A204.1 (cell line): ENCODE measurements around the gene GOLGA6D.
"Not testable (repeated sequence)": the region's sequence is repeated elsewhere in the genome, so short reads cannot be mapped to it uniquely, and the experiment has no call there.

Source experiments
- FAIRE-seq: peaks from 2 replicates; lab custom pipeline; 2012; peaks lifted over from hg19 to GRCh38; lab: Jason Lieb, UNC

GOLGA6D gene, protein sequence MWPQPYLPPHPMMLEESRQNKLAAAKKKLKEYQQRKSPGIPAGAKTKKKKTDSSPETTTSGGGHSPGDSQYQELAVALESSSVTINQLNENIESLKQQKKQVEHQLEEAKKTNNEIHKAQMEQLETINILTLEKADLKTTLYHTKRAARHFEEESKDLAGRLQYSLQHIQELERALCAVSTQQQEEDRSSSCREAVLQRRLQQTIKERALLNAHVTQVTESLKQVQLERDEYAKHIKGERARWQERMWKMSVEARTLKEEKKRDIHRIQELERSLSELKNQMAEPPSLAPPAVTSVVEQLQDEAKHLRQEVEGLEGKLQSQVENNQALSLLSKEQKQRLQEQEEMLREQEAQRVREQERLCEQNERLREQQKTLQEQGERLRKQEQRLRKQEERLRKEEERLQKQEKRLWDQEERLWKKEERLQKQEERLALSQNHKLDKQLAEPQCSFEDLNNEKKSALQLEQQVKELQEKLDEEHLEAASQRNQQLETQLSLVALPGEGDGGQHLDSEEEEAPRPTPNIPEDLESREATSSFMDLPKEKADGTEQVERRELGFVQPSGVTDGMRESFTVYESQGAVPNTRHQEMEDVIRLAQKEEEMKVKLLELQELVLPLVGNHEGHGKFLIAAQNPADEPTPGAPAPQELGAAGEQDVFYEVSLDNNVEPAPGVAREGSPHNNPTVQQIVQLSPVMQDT

DNA sequence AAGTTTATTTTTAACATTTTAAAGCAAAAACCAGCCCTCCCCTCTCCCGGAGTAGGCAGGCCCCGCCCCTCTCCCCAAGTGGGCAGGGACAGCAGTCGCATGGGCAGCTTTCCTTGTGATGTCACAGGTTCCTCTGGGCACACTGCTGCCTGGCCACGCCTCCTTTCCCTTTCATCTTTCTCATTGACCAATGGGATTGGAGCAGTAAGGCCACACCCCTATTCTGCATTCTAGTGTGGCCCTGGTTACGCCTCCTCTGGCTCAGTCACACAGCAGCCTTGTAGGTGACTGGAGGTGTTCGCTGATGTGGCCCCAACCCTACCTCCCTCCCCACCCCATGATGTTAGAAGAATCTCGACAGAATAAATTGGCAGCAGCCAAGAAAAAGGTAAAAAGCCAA lies at the start of gene GOLGA6D:
Gene GOLGA6D (plus strand): TSS at position 264 of the 400 bp plus-strand sequence. CDS start 41 bp downstream, at position 305.
- FAIRE-seq = not testable (repeated sequence)

DNA sequence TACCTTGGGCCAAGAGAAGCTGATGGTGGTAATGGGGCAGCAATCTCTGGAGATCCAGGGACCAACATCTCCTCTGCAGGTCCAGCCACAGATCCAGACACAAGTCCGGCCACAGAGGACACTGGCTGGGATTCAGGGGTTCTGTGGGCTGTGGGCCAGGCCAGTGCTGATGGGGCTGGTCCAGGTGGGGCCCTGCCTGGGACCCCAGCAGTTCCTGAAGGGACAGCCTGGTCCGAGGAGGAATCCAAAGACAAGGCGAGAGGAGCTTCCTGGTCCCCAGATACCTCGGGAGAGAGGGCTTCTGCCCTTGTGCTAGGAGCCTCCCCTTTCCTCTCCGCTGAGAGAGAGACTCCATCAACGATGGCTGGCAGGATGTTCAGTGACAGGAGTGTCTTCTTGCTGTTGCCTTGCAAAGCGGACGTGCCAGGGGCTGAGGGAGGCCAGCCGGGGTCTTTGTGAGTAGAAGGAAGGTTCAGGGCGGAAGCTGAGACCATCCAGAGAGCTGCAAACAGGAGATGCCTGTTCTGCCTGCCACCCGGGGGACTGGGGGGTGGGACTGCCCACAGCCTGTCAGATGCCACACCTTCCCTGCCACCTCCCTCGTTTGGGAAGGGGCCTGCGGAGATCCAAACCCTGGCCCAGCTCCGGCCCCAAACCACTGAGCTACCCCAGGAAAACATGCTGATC lies 49.0 kb upstream of the GOLGA6D start:
- no peak for FAIRE-seq

DNA sequence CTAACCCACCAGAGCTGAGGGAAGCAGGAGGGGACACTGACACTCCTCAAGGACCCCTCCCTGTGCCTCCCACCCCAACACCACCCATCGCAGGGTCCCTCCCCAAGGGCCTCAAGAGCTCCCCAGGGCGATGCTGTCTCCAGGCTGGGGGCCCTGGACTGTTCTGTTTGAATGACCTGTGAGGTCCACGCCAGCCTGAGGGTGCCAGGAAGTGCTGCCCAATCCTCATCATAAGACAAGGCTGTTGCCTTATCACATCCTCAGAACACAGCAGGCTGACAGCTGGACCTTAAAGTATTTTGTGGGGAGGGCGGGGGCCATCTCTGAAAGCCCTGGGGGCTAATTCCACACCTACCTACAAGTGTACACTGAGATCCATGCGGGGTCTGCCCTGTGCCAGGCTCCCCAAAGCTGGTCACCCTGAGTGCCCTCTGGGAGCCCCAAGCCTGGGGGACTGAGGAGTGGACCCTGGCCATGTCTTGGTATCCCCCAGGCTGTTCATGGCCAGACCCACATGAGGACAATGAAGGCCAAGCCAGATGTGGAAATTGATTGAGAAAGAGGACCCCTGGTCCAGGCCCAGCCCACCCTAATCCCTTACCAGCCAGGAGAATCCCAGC lies 48.3 kb upstream of the GOLGA6D start:
- FAIRE-seq = no peak

DNA sequence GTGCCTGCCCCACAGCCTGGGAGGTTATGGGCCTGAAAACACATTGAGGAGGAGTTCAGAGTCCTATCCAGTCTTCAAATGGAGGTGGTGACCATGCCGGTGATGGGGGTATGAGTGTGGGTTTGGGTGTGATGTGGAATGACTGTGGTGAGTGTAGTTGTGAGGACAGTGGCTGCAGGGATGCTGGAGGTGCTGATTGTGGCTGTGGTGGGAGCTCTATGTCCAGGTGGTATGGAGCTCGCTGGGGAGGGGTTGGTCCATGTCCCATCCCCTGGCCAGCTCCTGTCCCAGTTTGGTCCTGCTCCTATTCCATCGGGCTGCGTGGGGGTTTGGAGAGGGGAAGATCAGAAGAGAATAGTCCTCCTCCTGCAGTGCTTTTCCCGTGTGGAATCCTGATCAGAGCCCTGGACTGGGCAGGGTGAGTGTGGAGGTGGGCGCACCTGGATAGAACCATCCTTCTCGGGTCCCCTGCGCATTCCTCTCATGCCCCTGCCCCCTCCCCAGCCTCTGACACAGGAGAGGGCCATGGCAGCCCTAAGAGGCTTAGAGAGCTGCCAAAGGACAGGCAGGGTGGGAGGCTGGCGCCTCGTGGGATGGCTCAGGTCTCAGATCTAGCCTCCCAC lies 47.5 kb upstream of the GOLGA6D start:
- FAIRE-seq = no peak

GRCh38 chr15:75235760-75236729 lies 46.6 kb upstream of the GOLGA6D start:
- FAIRE-seq = no peak

DNA sequence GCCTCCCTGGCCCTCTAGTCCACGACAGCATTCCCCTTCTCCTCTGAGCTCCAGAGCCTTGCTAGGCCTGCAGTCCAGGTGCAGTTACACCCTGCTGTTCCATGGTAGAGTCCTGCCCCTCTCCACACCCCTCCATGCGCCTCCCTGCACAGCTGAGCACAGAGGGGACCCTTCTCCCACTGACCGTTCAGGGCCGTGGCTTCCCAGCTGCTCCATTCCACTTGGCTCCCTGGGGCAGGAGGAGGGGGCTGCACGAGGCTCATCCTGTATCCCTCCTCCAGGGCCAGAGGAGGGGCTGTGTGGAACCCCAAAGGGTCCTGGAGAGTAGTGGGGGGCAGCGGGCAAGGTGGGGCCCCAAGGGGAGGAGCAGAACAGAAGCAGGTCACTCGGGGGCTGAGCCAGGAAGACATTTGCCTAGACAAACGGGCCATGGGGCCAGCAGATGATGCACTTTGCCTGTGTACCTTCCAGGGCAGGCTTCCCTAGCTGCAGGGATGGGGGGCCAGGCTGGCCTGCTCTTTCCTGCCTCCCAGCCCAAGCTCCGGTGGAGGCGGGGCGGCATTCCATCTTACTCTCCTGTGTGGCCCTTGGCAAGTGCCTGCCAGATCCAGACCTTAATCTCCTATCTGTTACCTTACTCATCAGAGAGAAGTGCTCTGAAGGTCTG lies 45.2 kb upstream of the GOLGA6D start:
- no peak for FAIRE-seq

- FAIRE-seq = no peak
Measured at GRCh38 chr15:75238150-75238549, 44.5 kb upstream of the GOLGA6D start.

- FAIRE-seq = not testable (repeated sequence)
Measured at GRCh38 chr15:75245741-75246140, 36.9 kb upstream of the GOLGA6D start.

GRCh38 chr15:75248991-75249390 lies 33.6 kb upstream of the GOLGA6D start:
- FAIRE-seq = not testable (repeated sequence)

- FAIRE-seq = no peak
Measured at GRCh38 chr15:75249726-75250125, 32.9 kb upstream of the GOLGA6D start.

DNA sequence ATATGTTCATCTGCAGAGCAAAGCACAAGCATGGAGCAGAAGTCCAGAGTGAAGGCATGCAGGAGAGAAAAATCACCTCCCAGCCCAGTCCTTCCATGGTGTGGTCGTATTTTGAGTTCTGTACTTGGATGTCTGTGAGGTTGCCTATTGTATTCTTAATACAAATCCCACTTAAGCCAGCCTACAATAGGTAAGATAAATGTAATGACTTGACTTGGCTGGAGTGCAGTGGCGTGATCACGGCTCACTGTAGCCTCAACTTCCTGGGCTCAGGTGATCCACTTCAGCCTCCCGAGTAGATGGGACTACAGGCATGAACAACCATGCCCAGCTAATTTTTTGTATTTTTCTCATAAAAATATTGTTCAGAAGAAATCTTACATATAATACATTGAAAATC lies 31.3 kb upstream of the GOLGA6D start:
- FAIRE-seq = not testable (repeated sequence)

DNA sequence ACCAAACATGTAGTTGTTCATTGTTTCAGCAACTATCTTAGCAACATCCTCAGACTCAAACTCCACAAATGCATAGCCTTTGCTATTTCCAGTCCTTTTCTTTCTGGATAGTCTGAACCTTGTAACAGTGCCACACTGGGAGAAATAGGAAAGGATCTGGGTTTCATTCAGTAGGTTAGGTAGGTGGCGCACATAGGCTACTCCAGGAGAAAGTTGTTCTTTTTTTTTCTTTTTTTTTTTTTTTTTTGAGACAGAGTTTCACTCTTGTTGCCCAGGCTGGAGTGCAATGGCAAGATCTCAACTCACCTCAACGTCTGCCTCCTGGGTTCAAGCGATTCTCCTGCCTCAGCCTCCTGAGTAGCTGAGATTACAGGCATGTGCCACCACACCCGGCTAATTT lies 30.4 kb upstream of the GOLGA6D start:
- FAIRE-seq = not testable (repeated sequence)

DNA sequence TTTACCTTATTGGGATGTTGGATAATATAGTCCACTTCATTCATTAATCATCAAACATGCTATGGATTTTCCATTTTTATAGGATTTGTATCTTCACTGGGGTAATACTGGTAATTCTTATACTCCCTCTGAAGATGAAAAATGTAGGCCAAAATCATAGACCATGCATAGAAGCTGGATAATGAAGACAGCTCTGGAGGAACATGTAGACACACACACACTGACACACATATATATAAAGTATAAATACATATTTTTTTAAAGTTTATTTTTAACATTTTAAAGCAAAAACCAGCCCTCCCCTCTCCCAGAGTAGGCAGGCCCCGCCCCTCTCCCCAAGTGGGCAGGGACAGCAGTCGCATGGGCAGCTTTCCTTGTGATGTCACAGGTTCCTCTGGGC lies 24.6 kb upstream of the GOLGA6D start, which contains the start of gene GOLGA6C:
Gene GOLGA6C (plus strand): TSS at position 301 of the 400 bp plus-strand sequence. CDS start 265 bp downstream, outside the sequence.
- not testable (repeated sequence) for FAIRE-seq

- not testable (repeated sequence) for FAIRE-seq
Measured at GRCh38 chr15:75258620-75259343, 23.9 kb upstream of the GOLGA6D start.

DNA sequence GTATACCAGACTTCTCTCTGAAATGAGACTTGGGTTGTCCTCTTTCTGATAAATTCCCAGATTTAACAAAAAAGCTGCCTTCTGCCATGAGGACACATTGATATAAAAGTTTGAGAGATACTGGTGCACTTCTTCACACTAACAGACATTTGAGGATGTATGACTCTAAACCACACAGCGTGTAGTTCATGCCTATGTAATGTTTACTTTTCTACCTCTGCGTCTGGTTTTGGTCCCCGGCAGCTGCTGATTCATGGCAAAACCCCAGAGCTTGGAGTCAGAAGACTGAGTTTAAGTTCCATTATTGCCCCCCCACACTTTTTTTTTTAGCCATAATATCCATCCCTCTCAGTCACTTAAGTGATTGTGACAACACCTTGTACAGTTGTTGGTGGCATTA lies 22.8 kb upstream of the GOLGA6D start:
- FAIRE-seq = not testable (repeated sequence)

DNA sequence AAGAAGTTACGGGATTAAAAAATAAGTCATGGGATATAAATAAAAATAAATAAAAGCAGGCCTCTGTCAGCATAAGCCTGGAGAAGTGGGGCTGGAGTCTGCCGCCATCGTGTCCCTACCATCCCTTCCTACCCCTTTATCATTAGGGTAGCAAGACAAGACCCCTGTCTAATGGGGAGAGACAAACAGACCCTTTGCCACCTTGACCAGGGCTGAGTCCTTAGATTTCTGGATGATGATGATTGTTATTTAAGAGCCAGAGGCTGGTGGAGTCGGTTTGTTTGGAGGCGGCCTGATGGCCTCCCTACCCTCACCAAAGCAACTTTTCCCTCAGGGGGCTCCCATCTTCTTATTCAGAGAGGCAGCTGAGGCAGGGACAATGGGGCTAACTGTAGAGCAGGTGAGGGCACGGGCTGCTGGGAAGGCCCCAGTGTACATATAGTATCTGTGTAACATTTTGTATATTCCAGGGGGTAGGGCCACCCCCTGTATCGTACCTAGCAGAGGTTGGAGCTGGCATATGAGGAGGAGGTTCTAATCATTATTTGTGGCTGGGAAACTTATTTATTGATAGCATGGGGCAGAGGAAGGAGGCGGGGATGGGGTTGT lies 8.8 kb upstream of the GOLGA6D start:
- not testable (repeated sequence) for FAIRE-seq

DNA sequence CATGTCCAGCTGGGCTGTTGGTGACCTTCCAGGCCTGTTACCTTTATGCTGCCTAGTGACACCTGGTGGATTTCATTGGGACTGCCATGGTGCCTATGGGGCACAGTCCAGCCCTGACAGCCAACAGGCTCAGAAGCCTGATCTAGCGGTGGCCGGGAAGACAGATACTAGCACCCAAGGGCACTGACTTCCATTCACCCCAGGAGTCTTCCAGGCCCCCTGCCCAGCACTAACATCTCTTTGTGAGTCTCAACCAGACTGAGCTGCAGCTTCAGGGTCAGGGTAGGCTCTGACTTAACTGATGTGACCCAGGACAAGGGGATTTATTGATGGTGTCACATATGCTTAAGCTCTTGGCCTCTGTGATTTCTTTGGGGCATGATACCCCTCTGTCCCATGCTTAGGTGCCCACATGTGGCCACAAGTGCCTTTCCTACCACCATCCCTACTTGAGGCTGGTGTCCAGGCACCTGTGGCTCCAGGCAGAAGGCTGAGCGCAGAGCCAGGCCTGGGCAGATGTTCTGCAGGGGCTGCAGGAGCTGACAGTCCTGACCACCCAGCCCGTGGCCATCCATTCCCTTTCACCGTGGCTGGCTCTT lies 8.0 kb upstream of the GOLGA6D start:
- FAIRE-seq = not testable (repeated sequence)

DNA sequence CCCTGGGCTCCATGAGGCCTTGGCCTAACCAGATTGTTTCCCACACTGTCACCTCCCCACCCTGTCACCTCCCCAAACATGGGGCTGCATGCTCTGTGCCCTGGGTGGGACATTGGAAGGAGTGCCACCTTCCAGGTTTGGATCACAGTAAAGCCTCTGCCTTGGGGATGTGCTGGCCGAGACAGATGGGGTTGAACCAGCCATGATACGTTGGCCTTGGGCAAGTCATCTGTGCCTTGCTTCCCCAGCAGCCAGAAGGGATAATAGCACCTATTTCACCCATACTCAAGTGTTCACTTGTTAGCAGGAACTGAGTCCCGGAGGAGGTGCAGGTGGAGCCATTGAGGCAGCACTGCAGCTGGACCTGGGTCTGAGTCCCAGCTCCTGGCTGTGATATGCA lies 7.0 kb upstream of the GOLGA6D start:
- FAIRE-seq = not testable (repeated sequence)
